ENCODE measurements around the gene TMED8.

DNA sequence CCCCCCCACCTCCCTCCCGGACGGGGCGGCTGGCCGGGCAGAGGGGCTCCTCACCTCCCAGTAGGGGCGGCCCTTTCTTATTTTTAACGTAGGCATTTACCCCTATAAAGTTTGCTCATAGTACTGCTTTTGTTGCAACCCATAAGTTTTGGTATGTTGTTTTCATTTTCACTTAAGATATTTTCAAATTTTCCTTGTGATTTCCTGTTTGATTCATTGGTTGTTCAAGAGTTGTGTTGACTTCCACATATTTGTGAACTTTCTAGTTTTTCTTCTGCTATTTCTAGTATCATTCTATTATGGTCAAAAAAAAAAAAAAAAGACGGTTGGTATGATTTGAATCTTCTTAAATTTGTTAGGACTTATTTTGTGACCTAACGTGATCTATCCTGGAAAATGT lies 39.9 kb upstream of the TMED8 start:
- TF ChIP-seq CTCF (conservative IDR thresholded peaks at IDR 0.05) (no peak), EZH2 (IDR thresholded peaks at IDR 0.05; ENCODE audit: low read depth) (no peak)

Data from PC-9 (cell line).